ENCODE measurements around the gene MFAP5. TPM values are rescaled to one million over a fixed set of nuclear protein-coding genes. Genes with fewer than 3 reads are reported as not detected.
A peak's percentile ranks its signal among the peaks of the same experiment; 100 is the strongest.

The MFAP5 gene
- total RNA-seq, 4 donors from 2014 or later: 16.9 to 32.8 (median 22.0) TPM

DNA sequence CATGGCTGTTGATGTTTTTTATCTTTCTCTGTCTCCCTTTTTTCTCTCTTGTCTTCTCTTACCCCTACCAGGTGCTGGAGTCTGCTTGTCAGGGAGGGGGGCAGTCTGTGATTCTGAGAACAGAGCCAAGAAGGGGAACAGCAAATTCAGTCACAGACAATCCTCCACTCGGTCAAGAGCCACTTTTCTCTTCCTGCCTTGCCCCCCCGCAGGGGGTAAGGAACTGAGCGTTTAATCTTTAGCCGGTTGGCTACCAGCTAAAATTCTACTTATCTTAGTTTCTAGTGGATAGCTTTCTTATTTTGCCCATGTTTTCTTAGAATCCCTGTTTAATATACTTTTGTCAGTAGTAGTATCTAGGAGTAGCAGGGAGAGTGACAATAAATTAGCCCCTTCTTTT, 37.1 kb upstream of the MFAP5 start:
- H3K36me3 ChIP-seq: no peaks in the 10 kb centered on the region
- intact Hi-C loops (cut with DNase I; ENCODE audit: low total_unique reads) (no loop called here), in situ Hi-C loops (cut with MboI; ENCODE audit: low pct_ligation_motif_present in 1 of 4, low pct_unique_long_range_greater_than_20kb in 1 of 4, low sequenced_read_pairs in 3 of 4) (loop anchor here (25.0 kb wide), 4 partner anchors 163 to 363 kb away; no protein-coding TSS in a partner anchor)
- peaks cover 0 to 34% (median 7%) of the 10 kb centered on the region in 4 donors for H3K4me1 ChIP-seq
- 55 to 67% methylated on average over 3 to 4 of the region's 4 CpGs for WGBS, 2 donors (ENCODE audit: low coverage in 1 of 2)
- no peaks in the 10 kb centered on the region for H3K9me3 ChIP-seq
- no peak for DNase-seq
- TF ChIP-seq, protein P1, sequence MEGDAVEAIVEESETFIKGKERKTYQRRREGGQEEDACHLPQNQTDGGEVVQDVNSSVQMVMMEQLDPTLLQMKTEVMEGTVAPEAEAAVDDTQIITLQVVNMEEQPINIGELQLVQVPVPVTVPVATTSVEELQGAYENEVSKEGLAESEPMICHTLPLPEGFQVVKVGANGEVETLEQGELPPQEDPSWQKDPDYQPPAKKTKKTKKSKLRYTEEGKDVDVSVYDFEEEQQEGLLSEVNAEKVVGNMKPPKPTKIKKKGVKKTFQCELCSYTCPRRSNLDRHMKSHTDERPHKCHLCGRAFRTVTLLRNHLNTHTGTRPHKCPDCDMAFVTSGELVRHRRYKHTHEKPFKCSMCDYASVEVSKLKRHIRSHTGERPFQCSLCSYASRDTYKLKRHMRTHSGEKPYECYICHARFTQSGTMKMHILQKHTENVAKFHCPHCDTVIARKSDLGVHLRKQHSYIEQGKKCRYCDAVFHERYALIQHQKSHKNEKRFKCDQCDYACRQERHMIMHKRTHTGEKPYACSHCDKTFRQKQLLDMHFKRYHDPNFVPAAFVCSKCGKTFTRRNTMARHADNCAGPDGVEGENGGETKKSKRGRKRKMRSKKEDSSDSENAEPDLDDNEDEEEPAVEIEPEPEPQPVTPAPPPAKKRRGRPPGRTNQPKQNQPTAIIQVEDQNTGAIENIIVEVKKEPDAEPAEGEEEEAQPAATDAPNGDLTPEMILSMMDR (IDR thresholded peaks at IDR 0.05): no peak
- TF ChIP-seq POLR2A (IDR thresholded peaks at IDR 0.05) (no peak), EP300 (IDR thresholded peaks at IDR 0.05; ENCODE audit: low read depth) (no peak), POLR2AphosphoS5 (IDR thresholded peaks at IDR 0.05) (no peak)
- peak overlapping the region in 3 of 4 donors; percentile 33 to 95 (median 55) for H3K27ac ChIP-seq
- no peaks in the 10 kb centered on the region for H3K27me3 ChIP-seq
- no peak overlapping the region for H3K4me3 ChIP-seq

DNA sequence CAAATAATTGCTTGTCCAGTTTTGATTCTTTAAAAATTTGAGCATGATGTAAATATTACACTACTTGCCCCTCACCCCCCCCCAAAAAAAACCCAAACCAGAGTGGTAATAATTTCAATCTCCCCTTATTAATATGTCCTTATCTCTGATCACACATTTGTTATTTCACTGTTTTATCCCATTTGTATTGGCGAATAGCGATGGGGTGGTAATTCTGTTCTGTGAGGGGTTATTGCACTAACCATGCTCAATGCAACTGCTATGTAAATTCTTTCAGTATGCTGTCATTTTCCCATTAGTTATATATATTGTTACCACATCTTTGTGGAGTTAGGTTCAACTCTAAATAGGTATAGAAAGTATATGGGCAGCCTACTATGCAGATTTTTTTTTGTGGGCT, 36.3 kb upstream of the MFAP5 start:
- H3K4me1 ChIP-seq: peaks cover 0 to 34% (median 7%) of the 10 kb centered on the region in 4 donors
- in situ Hi-C loops (cut with MboI; ENCODE audit: low pct_ligation_motif_present in 1 of 4, low pct_unique_long_range_greater_than_20kb in 1 of 4, low sequenced_read_pairs in 3 of 4): loop anchor here (25.0 kb wide), 4 partner anchors 163 to 363 kb away; no protein-coding TSS in a partner anchor
- peak overlapping the region; percentile 78 to 96 (median 88) for H3K4me3 ChIP-seq
- intact Hi-C loops (cut with DNase I; ENCODE audit: low total_unique reads): no loop called here
- no peaks in the 10 kb centered on the region for H3K9me3 ChIP-seq
- no peaks in the 10 kb centered on the region for H3K36me3 ChIP-seq
- TF ChIP-seq POLR2A (IDR thresholded peaks at IDR 0.05) (no peak), POLR2AphosphoS5 (IDR thresholded peaks at IDR 0.05) (no peak), EP300 (IDR thresholded peaks at IDR 0.05; ENCODE audit: low read depth) (no peak)
- TF ChIP-seq, protein P1 (IDR thresholded peaks at IDR 0.05): no peak
- no peaks in the 10 kb centered on the region for H3K27me3 ChIP-seq
- WGBS, 2 donors (ENCODE audit: low coverage in 1 of 2): 7 to 23% methylated on average over 2 of the region's 2 CpGs
- H3K27ac ChIP-seq: peak overlapping the region; percentile 85 to 96 (median 94)
- DNase-seq: no peak

- WGBS, 2 donors (ENCODE audit: low coverage in 1 of 2): 0 to 1% methylated on average over 5 to 62 of the region's 85 CpGs
- Histone ChIP-seq H3K36me3 (no peaks in the 10 kb centered on the region), H3K4me1 (peaks cover 0 to 34% (median 7%) of the 10 kb centered on the region in 4 donors), H3K9me3 (no peaks in the 10 kb centered on the region), H3K27me3 (no peaks in the 10 kb centered on the region), H3K27ac (peak overlapping the region; percentile 85 to 96 (median 94)), H3K4me3 (peak overlapping the region; percentile 78 to 96 (median 88))
- intact Hi-C loops (cut with DNase I; ENCODE audit: low total_unique reads): no loop called here
- TF ChIP-seq POLR2A (IDR thresholded peaks at IDR 0.05) (no peak), POLR2AphosphoS5 (IDR thresholded peaks at IDR 0.05) (peak in 1 of 3 donors; percentile 9), EP300 (IDR thresholded peaks at IDR 0.05; ENCODE audit: low read depth) (no peak)
- TF ChIP-seq, protein P1 (IDR thresholded peaks at IDR 0.05): no peak
- peak; percentile 63 for DNase-seq
- in situ Hi-C loops (cut with MboI; ENCODE audit: low pct_ligation_motif_present in 1 of 4, low pct_unique_long_range_greater_than_20kb in 1 of 4, low sequenced_read_pairs in 3 of 4): loop anchor here (25.0 kb wide), 4 partner anchors 164 to 364 kb away; no protein-coding TSS in a partner anchor
These were observed 35.7 kb upstream of the MFAP5 start for GRCh38 chr12:8698132-8698851.

- in situ Hi-C loops (cut with MboI; ENCODE audit: low pct_ligation_motif_present in 1 of 4, low pct_unique_long_range_greater_than_20kb in 1 of 4, low sequenced_read_pairs in 3 of 4): loop anchor here (25.0 kb wide), 4 partner anchors 165 to 365 kb away; no protein-coding TSS in a partner anchor
- peak within 1 kb of the TSS; percentile 85 to 96 (median 94) for H3K27ac ChIP-seq
- peak; percentile 80 for DNase-seq
- H3K4me3 ChIP-seq: peak within 1 kb of the TSS; percentile 78 to 96 (median 88)
- no peaks in the 10 kb centered on the region for H3K9me3 ChIP-seq
- TF ChIP-seq POLR2A (IDR thresholded peaks at IDR 0.05): peak; percentile 50
- TF ChIP-seq, protein P1 (IDR thresholded peaks at IDR 0.05): no peak
- no peak for TF ChIP-seq EP300 (IDR thresholded peaks at IDR 0.05; ENCODE audit: low read depth)
- peak; percentile 20 to 42 (median 32) for TF ChIP-seq POLR2AphosphoS5 (IDR thresholded peaks at IDR 0.05)
- H3K4me1 ChIP-seq: peaks cover 5 to 33% (median 9%) of the 10 kb centered on the region in 4 donors
- no peaks in the 10 kb centered on the region for H3K36me3 ChIP-seq
- no peaks in the 10 kb centered on the region for H3K27me3 ChIP-seq
- intact Hi-C loops (cut with DNase I; ENCODE audit: low total_unique reads): no loop called here
- WGBS, 2 donors (ENCODE audit: low coverage in 1 of 2): 1% methylated on average over 63 of the region's 88 CpGs; no CpG with 5 or more reads in 1 of the 2 donors
These were observed 35.0 kb upstream of the MFAP5 start, which contains the start of gene RIMKLB for GRCh38 chr12:8697476-8698131. TSS of gene RIMKLB (plus strand) at chr12:8697991. CDS start at chr12:8713867, 15,876 bp downstream.

Measured in transverse colon (tissue), 4 donors.